Right lobe of liver (tissue), 4 donors: ENCODE results near the gene EFNA5.

Source experiments
- CTCF ChIP-seq, 4 donors: fragments of 200-600 bp in 3 of 4; fragments of 450-650 bp in 1 of 4; IDR thresholded peaks; one replicate each; pipeline versions ENCODE4 v1.5.1 to v1.8.0; 2016 to 2022; ENCODE audit warnings: antibody characterized with exemption in 4 of 4, mild to moderate bottlenecking in 2 of 4
- POLR2A ChIP-seq: fragments of 450-650 bp; IDR thresholded peaks from one replicate; pipeline ENCODE4 v1.6.1; 2017; ENCODE audit warnings: antibody characterized with exemption, mild to moderate bottlenecking
- donor health status: DM: no; HTN: no; CAD: no.
- donor health status: DM: no; HTN: no; CAD: no.
- donor health status: DM: no; HTN: yes; CAD: no.

- no peak for TF ChIP-seq CTCF (IDR thresholded peaks at IDR 0.05)
- no peak for TF ChIP-seq POLR2A
These were observed 131.8 kb downstream of the EFNA5 start for GRCh38 chr5:107538805-107539445.
